ENCODE measurements around the gene CHST15. TPM values are rescaled to one million over a fixed set of nuclear protein-coding genes. Genes with fewer than 3 reads are reported as not detected.

The CHST15 gene
- total RNA-seq, 8 experiments from 2014 or later: 0.31 to 26.5 (median 15.6) TPM; not detected in 1

- in situ Hi-C loops (cut with MboI; ENCODE audit: low pct_unique_long_range_greater_than_20kb in 2 of 9, low sequenced_read_pairs in 9 of 9, unreplicated experiment in 9 of 9): loop anchor here in 8 of 9 experiments (5.0 to 25.0 kb wide), 3 partner anchors 386 to 388 kb away; no protein-coding TSS in a partner anchor
- WGBS, 10 experiments: 88 to 100% methylated on average over 1 to 4 of the region's 5 CpGs; no CpG with 5 or more reads in 8 of the 10 experiments
- no peak overlapping the region for H3K4me3 ChIP-seq
- H3K4me1 ChIP-seq (replicated peaks in 1 of 2): peaks cover 1 to 12% of the 10 kb centered on the region in 2 donors
- no peak overlapping the region for H3K27ac ChIP-seq
- ATAC-seq (replicated peaks in 6 of 8): no peak
These were observed 94.1 kb downstream of the CHST15 start for GRCh38 chr10:123999261-123999660.

- no peak for ATAC-seq (replicated peaks in 6 of 8)
- no peak overlapping the region for H3K27ac ChIP-seq
- in situ Hi-C loops (cut with MboI; ENCODE audit: low pct_unique_long_range_greater_than_20kb in 2 of 9, low sequenced_read_pairs in 9 of 9, unreplicated experiment in 9 of 9): loop anchor here in 8 of 9 experiments (5.0 to 25.0 kb wide), 3 partner anchors 386 to 389 kb away; no protein-coding TSS in a partner anchor
These were observed 94.9 kb downstream of the CHST15 start for GRCh38 chr10:123998197-123999141.

GRCh38 chr10:123997486-123998196 is 95.8 kb downstream of the CHST15 start:
- H3K4me3 ChIP-seq: no peak overlapping the region
- in situ Hi-C loops (cut with MboI; ENCODE audit: low pct_unique_long_range_greater_than_20kb in 2 of 9, low sequenced_read_pairs in 9 of 9, unreplicated experiment in 9 of 9): loop anchor here in 8 of 9 experiments (5.0 to 25.0 kb wide), 3 partner anchors 387 to 390 kb away; no protein-coding TSS in a partner anchor
- H3K27ac ChIP-seq: no peak overlapping the region

More at GRCh38 chr10:123998197-123999141, 94.9 kb downstream of the CHST15 start:
- peaks cover 0 to 12% of the 10 kb centered on the region in 2 donors for H3K4me1 ChIP-seq (replicated peaks in 1 of 2)
- no peak overlapping the region for H3K4me3 ChIP-seq
- 40 to 100% (median 88%) methylated on average over 1 to 7 of the region's 11 CpGs for WGBS, 10 experiments

GRCh38 chr10:123997013-123997412 is 96.4 kb downstream of the CHST15 start:
- in situ Hi-C loops (cut with MboI; ENCODE audit: low pct_unique_long_range_greater_than_20kb in 2 of 9, low sequenced_read_pairs in 9 of 9, unreplicated experiment in 9 of 9): loop anchor here in 8 of 9 experiments (5.0 to 25.0 kb wide), 3 partner anchors 388 to 390 kb away; no protein-coding TSS in a partner anchor
- Histone ChIP-seq H3K4me3 (no peak overlapping the region), H3K27ac (no peak overlapping the region), H3K4me1 (replicated peaks in 1 of 2) (peaks cover 0 to 12% of the 10 kb centered on the region in 2 donors)
- no peak for ATAC-seq (replicated peaks in 6 of 8)
- 54 to 100% (median 90%) methylated on average over 1 to 6 of the region's 6 CpGs; no CpG with 5 or more reads in 2 of the 10 experiments for WGBS, 10 experiments

More at GRCh38 chr10:123997486-123998196, 95.8 kb downstream of the CHST15 start:
- ATAC-seq (replicated peaks in 6 of 8): peak in 2 of 8 experiments; percentile 17 to 41
- peaks cover 0 to 12% of the 10 kb centered on the region in 2 donors for H3K4me1 ChIP-seq (replicated peaks in 1 of 2)
- WGBS, 10 experiments: 50 to 100% (median 83%) methylated on average over 1 to 4 of the region's 7 CpGs; no CpG with 5 or more reads in 1 of the 10 experiments

GRCh38 chr10:123996302-123996701 is 97.1 kb downstream of the CHST15 start:
- WGBS, 10 experiments: 39 to 100% (median 81%) methylated on average over 1 to 4 of the region's 7 CpGs; no CpG with 5 or more reads in 4 of the 10 experiments
- in situ Hi-C loops (cut with MboI; ENCODE audit: low pct_unique_long_range_greater_than_20kb in 2 of 9, low sequenced_read_pairs in 9 of 9, unreplicated experiment in 9 of 9): loop anchor here in 8 of 9 experiments (5.0 to 25.0 kb wide), 3 partner anchors 388 to 391 kb away; no protein-coding TSS in a partner anchor
- H3K27ac ChIP-seq: no peak overlapping the region
- peaks cover 0 to 13% of the 10 kb centered on the region in 2 donors for H3K4me1 ChIP-seq (replicated peaks in 1 of 2)
- H3K4me3 ChIP-seq: no peak overlapping the region
- ATAC-seq (replicated peaks in 6 of 8): no peak

- no peak overlapping the region for H3K27ac ChIP-seq
- 20 to 50% (median 34%) methylated on average over 1 to 5 of the region's 27 CpGs; no CpG with 5 or more reads in 4 of the 10 experiments for WGBS, 10 experiments
- peaks cover 0 to 14% of the 10 kb centered on the region in 2 donors for H3K4me1 ChIP-seq (replicated peaks in 1 of 2)
- peak overlapping the region in 1 of 5 donors; percentile 6 for H3K4me3 ChIP-seq
- in situ Hi-C loops (cut with MboI; ENCODE audit: low pct_unique_long_range_greater_than_20kb in 2 of 9, low sequenced_read_pairs in 9 of 9, unreplicated experiment in 9 of 9): loop anchor here in 8 of 9 experiments (5.0 to 25.0 kb wide), 3 partner anchors 389 to 392 kb away; no protein-coding TSS in a partner anchor
- peak; percentile 31 to 86 (median 82) for ATAC-seq (replicated peaks in 6 of 8)
These were observed 97.8 kb downstream of the CHST15 start for GRCh38 chr10:123995461-123996131.

GRCh38 chr10:123995082-123995460 is 98.3 kb downstream of the CHST15 start:
- 0 to 15% (median 5%) methylated on average over 2 to 4 of the region's 11 CpGs; no CpG with 5 or more reads in 7 of the 10 experiments for WGBS, 10 experiments
- in situ Hi-C loops (cut with MboI; ENCODE audit: low pct_unique_long_range_greater_than_20kb in 2 of 9, low sequenced_read_pairs in 9 of 9, unreplicated experiment in 9 of 9): loop anchor here in 8 of 9 experiments (5.0 to 25.0 kb wide), 3 partner anchors 390 to 392 kb away; no protein-coding TSS in a partner anchor
- Histone ChIP-seq H3K4me1 (replicated peaks in 1 of 2) (peaks cover 0 to 14% of the 10 kb centered on the region in 2 donors), H3K4me3 (peak overlapping the region in 2 of 5 donors; percentile 6 to 17), H3K27ac (no peak overlapping the region)
- ATAC-seq (replicated peaks in 6 of 8): peak in 5 of 8 experiments; percentile 2 to 12 (median 10)

GRCh38 chr10:123994417-123995081 is 98.8 kb downstream of the CHST15 start:
- in situ Hi-C loops (cut with MboI; ENCODE audit: low pct_unique_long_range_greater_than_20kb in 2 of 9, low sequenced_read_pairs in 9 of 9, unreplicated experiment in 9 of 9): loop anchor here (5.0 to 25.0 kb wide), 3 partner anchors 390 to 393 kb away; no protein-coding TSS in a partner anchor
- H3K27ac ChIP-seq: no peak overlapping the region
- ATAC-seq (replicated peaks in 6 of 8): peak; percentile 57 to 94 (median 76)

GRCh38 chr10:123993534-123994416 is 99.6 kb downstream of the CHST15 start:
- ATAC-seq (replicated peaks in 6 of 8): no peak
- in situ Hi-C loops (cut with MboI; ENCODE audit: low pct_unique_long_range_greater_than_20kb in 2 of 9, low sequenced_read_pairs in 9 of 9, unreplicated experiment in 9 of 9): loop anchor here in 8 of 9 experiments (5.0 to 25.0 kb wide), 3 partner anchors 391 to 394 kb away; no protein-coding TSS in a partner anchor
- no peak overlapping the region for H3K4me3 ChIP-seq
- H3K4me1 ChIP-seq (replicated peaks in 1 of 2): peaks cover 0 to 14% of the 10 kb centered on the region in 2 donors
- H3K27ac ChIP-seq: no peak overlapping the region
- 26 to 100% (median 71%) methylated on average over 2 to 12 of the region's 17 CpGs; no CpG with 5 or more reads in 1 of the 10 experiments for WGBS, 10 experiments

More at GRCh38 chr10:123994417-123995081, 98.8 kb downstream of the CHST15 start:
- Histone ChIP-seq H3K4me3 (peak overlapping the region in 3 of 5 donors; percentile 5 to 17 (median 6)), H3K4me1 (replicated peaks in 1 of 2) (peaks cover 0 to 14% of the 10 kb centered on the region in 2 donors)
- WGBS, 10 experiments: 0 to 10% (median 0%) methylated on average over 1 to 12 of the region's 30 CpGs; no CpG with 5 or more reads in 3 of the 10 experiments
